HCT116 (cell line): ENCODE measurements around the gene SORL1.

Experiments used
- ATF3 ChIP-seq: IDR thresholded peaks from 2 replicates; pipeline ENCODE4 v1.6.1; 2012
- CBX3 ChIP-seq: IDR thresholded peaks from 2 replicates; pipeline ENCODE4 v1.6.1; 2012; ENCODE audit warnings: low read depth
- CTCF ChIP-seq, 3 experiments: fragments of 200-600 bp in 1 of 3; sonication (generic) in 1 of 3; IDR thresholded peaks in 2 of 3; conservative IDR thresholded peaks in 1 of 3; 2 replicates each; pipeline ENCODE4 v1.5.1; 2012 to 2017; ENCODE audit warnings: low read depth in 2 of 3, low read length in 2 of 3, antibody characterized with exemption in 1 of 3, borderline replicate concordance in 1 of 3, control low read depth in 1 of 3, mild to moderate bottlenecking in 1 of 3, mixed read lengths in 1 of 3, mixed run types in 1 of 3, moderate library complexity in 1 of 3; ENCODE audit not compliant: insufficient read depth in 1 of 3
- ELF1 ChIP-seq: IDR thresholded peaks from 2 replicates; pipeline ENCODE4 v1.6.1; 2012; ENCODE audit warnings: low read depth, borderline replicate concordance
- EZH2 ChIP-seq: fragments of 200-600 bp; sonication (generic); IDR thresholded peaks from 2 replicates; pipeline ENCODE4 v1.6.1; 2017; ENCODE audit warnings: antibody characterized with exemption, mixed run types
- EZH2phosphoT487 ChIP-seq: fragments of 200-600 bp; IDR thresholded peaks from 2 replicates; pipeline ENCODE4 v1.6.1; 2018; ENCODE audit warnings: antibody characterized with exemption, borderline replicate concordance
- POLR2A ChIP-seq: IDR thresholded peaks from 2 replicates; pipeline ENCODE4 v1.7.0; 2011; ENCODE audit warnings: borderline replicate concordance; ENCODE audit not compliant: insufficient read depth, insufficient read length; ENCODE audit errors: extremely low read depth
- POLR2AphosphoS5 ChIP-seq: IDR thresholded peaks from 2 replicates; pipeline ENCODE4 v1.6.1; 2011; ENCODE audit warnings: mild to moderate bottlenecking, low read depth, low read length, moderate library complexity
- RAD21 ChIP-seq: IDR thresholded peaks from 2 replicates; pipeline ENCODE4 v1.6.1; 2012; ENCODE audit warnings: low read depth, mild to moderate bottlenecking
- REST ChIP-seq: IDR thresholded peaks from 2 replicates; pipeline ENCODE4 v1.6.1; 2012; ENCODE audit warnings: low read depth
- SRF ChIP-seq: IDR thresholded peaks from 2 replicates; pipeline ENCODE4 v1.6.1; 2012; ENCODE audit warnings: low read depth
- TCF7L2 ChIP-seq: IDR thresholded peaks from 2 replicates; pipeline ENCODE4 v1.7.0; 2011; ENCODE audit warnings: borderline replicate concordance, inconsistent platforms; ENCODE audit not compliant: insufficient read depth, insufficient read length; ENCODE audit errors: extremely low read depth
- YY1 ChIP-seq: IDR thresholded peaks from 2 replicates; pipeline ENCODE4 v1.6.1; 2011; ENCODE audit warnings: low read length, low read depth, moderate library complexity, mild to moderate bottlenecking; ENCODE audit not compliant: insufficient replicate concordance; ENCODE audit errors: extremely low read depth

GRCh38 chr11:121550247-121551030 lies 98.3 kb downstream of the SORL1 start:
- no peak for TF ChIP-seq ELF1
- no peak for TF ChIP-seq POLR2A
- TF ChIP-seq EZH2, result no peak
- no peak for TF ChIP-seq CTCF (IDR thresholded peaks at IDR 0.05 in 2 of 3, conservative IDR thresholded peaks at IDR 0.05 in 1 of 3; ENCODE audit: borderline replicate concordance in 1 of 3, insufficient read depth in 1 of 3, low read depth in 2 of 3, low read length in 2 of 3)
- TF ChIP-seq REST, result no peak
- TF ChIP-seq SRF, result no peak
- no peak for TF ChIP-seq EZH2phosphoT487
- no peak for TF ChIP-seq POLR2AphosphoS5
- TF ChIP-seq ATF3, result no peak
- TF ChIP-seq YY1, result no peak
- no peak for TF ChIP-seq TCF7L2
- no peak for TF ChIP-seq CBX3
- TF ChIP-seq RAD21, result no peak
